SH-SY5Y (cell line): ENCODE results near the gene PPP2R1B.

Experiments used
- GATA2 ChIP-seq: IDR thresholded peaks from 2 replicates; pipeline ENCODE4 v1.6.1; 2011; ENCODE audit warnings: mild to moderate bottlenecking, low read depth, low read length
- GATA3 ChIP-seq: IDR thresholded peaks from 2 replicates; pipeline ENCODE4 v1.6.1; 2011; ENCODE audit warnings: low read depth, mild to moderate bottlenecking, low read length, moderate library complexity

- TF ChIP-seq GATA2 (no peak), GATA3 (no peak)
These were observed 68.2 kb downstream of the PPP2R1B start for GRCh38 chr11:111697933-111698371.
